Fibroblast of lung (primary cell): ENCODE data around the gene VTA1.

ENCODE experiments used
- CTCF ChIP-seq, 2 donors: IDR thresholded peaks in 1 of 2; conservative IDR thresholded peaks in 1 of 2; 1 replicate in 1 of 2; 2 replicates in 1 of 2; pipeline ENCODE4 v1.5.1; 2011 to 2012; ENCODE audit warnings: low read length in 2 of 2, control low read depth in 1 of 2, inconsistent platforms in 1 of 2, low read depth in 1 of 2, mild to moderate bottlenecking in 1 of 2
- EZH2 ChIP-seq: IDR thresholded peaks from 2 replicates; pipeline ENCODE4 v1.5.1; 2012; ENCODE audit warnings: low read length, control low read depth, mild to moderate bottlenecking; ENCODE audit errors: missing control alignments

- no peak for TF ChIP-seq CTCF (conservative IDR thresholded peaks at IDR 0.05 in 1 of 2, IDR thresholded peaks at IDR 0.05 in 1 of 2; ENCODE audit: low read depth in 1 of 2, low read length in 2 of 2)
- TF ChIP-seq EZH2, result no peak
These were observed 107.5 kb downstream of the VTA1 start for GRCh38 chr6:142254513-142254912.
